ENCODE data around the gene PTP4A1. TPM values are rescaled to one million over a fixed set of nuclear protein-coding genes. Genes with fewer than 3 reads are reported as not detected.

The PTP4A1 gene
- total RNA-seq, 2 experiments from 2014 or later, result 45.1 to 49.3 TPM

- no peaks in the 10 kb centered on the region for H3K4me1 Mint-ChIP-seq (ENCODE audit: low read depth)
- intact Hi-C loops (cut with micrococcal nuclease), result no loop called here
- DNase-seq, result no peak
- no peak overlapping the region for H3K27ac Mint-ChIP-seq
- no peaks in the 10 kb centered on the region for H3K9me3 Mint-ChIP-seq
- POLR2A ChIA-PET, result interaction anchor here (0.8 kb wide), 1 partner anchor 12 kb away, joined by 3 read pairs; no protein-coding TSS in a partner anchor
- no peak overlapping the region for H3K4me3 Mint-ChIP-seq
- H3K27me3 Mint-ChIP-seq, result peaks cover 11% of the 10 kb centered on the region
- CTCF ChIA-PET, result no interaction called here
- H3K36me3 Mint-ChIP-seq, result no peaks in the 10 kb centered on the region
Observed at GRCh38 chr6:63560801-63561287, 11.4 kb upstream of the PTP4A1 start.

GRCh38 chr6:63561288-63561687 lies 11.0 kb upstream of the PTP4A1 start:
- Mint-ChIP-seq H3K27me3 (peaks cover 14% of the 10 kb centered on the region), H3K4me1 (ENCODE audit: low read depth) (no peaks in the 10 kb centered on the region), H3K4me3 (no peak overlapping the region), H3K9me3 (no peaks in the 10 kb centered on the region), H3K27ac (no peak overlapping the region), H3K36me3 (no peaks in the 10 kb centered on the region)
- intact Hi-C loops (cut with micrococcal nuclease), result no loop called here
- CTCF ChIA-PET, result no interaction called here
- DNase-seq, result no peak
- POLR2A ChIA-PET, result interaction anchor here (0.8 kb wide), 1 partner anchor 13 kb away, joined by 3 read pairs; no protein-coding TSS in a partner anchor

GRCh38 chr6:63563235-63563634 lies 9.0 kb upstream of the PTP4A1 start:
- Mint-ChIP-seq H3K27ac (no peak overlapping the region), H3K4me3 (no peak overlapping the region), H3K9me3 (no peaks in the 10 kb centered on the region), H3K27me3 (peaks cover 8% of the 10 kb centered on the region), H3K4me1 (ENCODE audit: low read depth) (no peaks in the 10 kb centered on the region), H3K36me3 (no peaks in the 10 kb centered on the region)
- no peak for DNase-seq
- POLR2A ChIA-PET, result no interaction called here
- intact Hi-C loops (cut with micrococcal nuclease), result no loop called here
- CTCF ChIA-PET, result no interaction called here

GRCh38 chr6:63565058-63565726 lies 7.1 kb upstream of the PTP4A1 start:
- no peak overlapping the region for H3K27ac Mint-ChIP-seq
- ChIA-PET POLR2A (no interaction called here), CTCF (no interaction called here)
- no peaks in the 10 kb centered on the region for H3K4me1 Mint-ChIP-seq (ENCODE audit: low read depth)
- DNase-seq, result no peak
- no peaks in the 10 kb centered on the region for H3K9me3 Mint-ChIP-seq
- peaks cover 4% of the 10 kb centered on the region for H3K27me3 Mint-ChIP-seq
- no peaks in the 10 kb centered on the region for H3K36me3 Mint-ChIP-seq
- intact Hi-C loops (cut with micrococcal nuclease), result no loop called here
- no peak overlapping the region for H3K4me3 Mint-ChIP-seq

- DNase-seq, result no peak
- H3K27ac Mint-ChIP-seq, result no peak overlapping the region
- POLR2A ChIA-PET, result no interaction called here
- intact Hi-C loops (cut with micrococcal nuclease), result no loop called here
- H3K4me3 Mint-ChIP-seq, result no peak overlapping the region
- no peaks in the 10 kb centered on the region for H3K36me3 Mint-ChIP-seq
- no peaks in the 10 kb centered on the region for H3K4me1 Mint-ChIP-seq (ENCODE audit: low read depth)
- no peaks in the 10 kb centered on the region for H3K9me3 Mint-ChIP-seq
- H3K27me3 Mint-ChIP-seq, result peaks cover 4% of the 10 kb centered on the region
- CTCF ChIA-PET, result no interaction called here
Observed at GRCh38 chr6:63565727-63566596, 6.3 kb upstream of the PTP4A1 start.

GRCh38 chr6:63567966-63568365 lies 4.3 kb upstream of the PTP4A1 start:
- Mint-ChIP-seq H3K9me3 (no peaks in the 10 kb centered on the region), H3K27me3 (peaks cover 4% of the 10 kb centered on the region), H3K27ac (no peak overlapping the region), H3K36me3 (peaks cover 2% of the 10 kb centered on the region), H3K4me3 (no peak overlapping the region), H3K4me1 (ENCODE audit: low read depth) (peaks cover 6% of the 10 kb centered on the region)
- ChIA-PET CTCF (no interaction called here), POLR2A (no interaction called here)
- intact Hi-C loops (cut with micrococcal nuclease), result no loop called here
- DNase-seq, result no peak

GRCh38 chr6:63571361-63572043 lies 778 bp upstream of the PTP4A1 start:
- Mint-ChIP-seq H3K9me3 (no peaks in the 10 kb centered on the region), H3K4me3 (peak overlapping the region; percentile 83), H3K27ac (peak overlapping the region; percentile 92), H3K36me3 (peaks cover 12% of the 10 kb centered on the region), H3K27me3 (no peaks in the 10 kb centered on the region), H3K4me1 (ENCODE audit: low read depth) (peaks cover 27% of the 10 kb centered on the region)
- ChIA-PET POLR2A (interaction anchor here (1.1 kb wide), 1 partner anchor 92 kb away, joined by 3 read pairs; no protein-coding TSS in a partner anchor), CTCF (interaction anchor here (2.1 kb wide), 1 partner anchor 27 kb away, joined by 7 read pairs; no protein-coding TSS in a partner anchor)
- DNase-seq, result peak; percentile 60
- intact Hi-C loops (cut with micrococcal nuclease), result loop anchor here (1.0 to 2.0 kb wide), 2 partner anchors 64 to 67 kb away; partner anchors contain the start of gene PHF3

GRCh38 chr6:63572747-63573075 lies 431 bp downstream of the PTP4A1 start:
- Mint-ChIP-seq H3K27ac (peak overlapping the region; percentile 96), H3K27me3 (no peaks in the 10 kb centered on the region), H3K36me3 (peaks cover 22% of the 10 kb centered on the region), H3K4me3 (peak overlapping the region; percentile 95), H3K9me3 (no peaks in the 10 kb centered on the region), H3K4me1 (ENCODE audit: low read depth) (peaks cover 34% of the 10 kb centered on the region)
- ChIA-PET POLR2A (interaction anchor here (0.8 to 1.5 kb wide), 3 partner anchors 18 to 63 kb away, joined by 3 to 5 read pairs (median 5); partner anchors contain the start of gene PHF3), CTCF (interaction anchor here (2.4 to 2.5 kb wide), 3 partner anchors 25 to 190 kb away, joined by 9 to 24 read pairs (median 19); partner anchors contain the start of gene PHF3)
- intact Hi-C loops (cut with micrococcal nuclease), result loop anchor here (1.0 to 2.0 kb wide), 4 partner anchors 43 to 220 kb away; partner anchors contain the start of gene PHF3
- DNase-seq, result no peak

GRCh38 chr6:63573076-63573898 lies 1.0 kb downstream of the PTP4A1 start:
- Mint-ChIP-seq H3K4me1 (ENCODE audit: low read depth) (peaks cover 34% of the 10 kb centered on the region), H3K9me3 (no peaks in the 10 kb centered on the region), H3K27me3 (no peaks in the 10 kb centered on the region), H3K4me3 (peak overlapping the region; percentile 95), H3K27ac (peak overlapping the region; percentile 96), H3K36me3 (peaks cover 22% of the 10 kb centered on the region)
- ChIA-PET CTCF (interaction anchor here (0.6 to 2.5 kb wide), 10 partner anchors 10 to 197 kb away, joined by 3 to 24 read pairs (median 8); partner anchors contain the start of gene PHF3), POLR2A (interaction anchor here (0.8 to 1.5 kb wide), 3 partner anchors 18 to 63 kb away, joined by 3 to 5 read pairs (median 5); partner anchors contain the start of gene PHF3)
- intact Hi-C loops (cut with micrococcal nuclease), result loop anchor here (1.0 to 2.0 kb wide), 3 partner anchors 44 to 221 kb away; no protein-coding TSS in a partner anchor
- DNase-seq, result peak; percentile 75

- intact Hi-C loops (cut with micrococcal nuclease), result loop anchor here (1.0 to 2.0 kb wide), 5 partner anchors 24 to 222 kb away; no protein-coding TSS in a partner anchor
- peaks cover 34% of the 10 kb centered on the region for H3K4me1 Mint-ChIP-seq (ENCODE audit: low read depth)
- H3K27ac Mint-ChIP-seq, result peak overlapping the region; percentile 96
- no peaks in the 10 kb centered on the region for H3K9me3 Mint-ChIP-seq
- H3K36me3 Mint-ChIP-seq, result peaks cover 23% of the 10 kb centered on the region
- POLR2A ChIA-PET, result interaction anchor here (1.4 to 1.5 kb wide), 2 partner anchors 25 to 62 kb away, joined by 5 read pairs; partner anchors contain the start of gene PHF3
- H3K27me3 Mint-ChIP-seq, result no peaks in the 10 kb centered on the region
- H3K4me3 Mint-ChIP-seq, result peak overlapping the region; percentile 95
- DNase-seq, result peak; percentile 53
- CTCF ChIA-PET, result interaction anchor here (0.6 to 2.5 kb wide), 13 partner anchors 9 to 221 kb away, joined by 3 to 24 read pairs (median 5); partner anchors contain the start of gene PHF3
Observed at GRCh38 chr6:63573899-63574553, 1.7 kb downstream of the PTP4A1 start.
